GM12878 (cell line): ENCODE data around the gene EVX2. TPM values are rescaled to one million over a fixed set of nuclear protein-coding genes. Genes with fewer than 3 reads are reported as not detected.

Experiments used
- ATAC-seq: fragments of 200-7000 bp; cut with Tn5 transposase; 3 replicates; pipeline ENCODE4 v1.9.1; 2020; ENCODE audit warnings: mild to moderate bottlenecking, moderate library complexity
- BruUV-seq: library from RNA; stranded (reverse); fragments of 400-500 nt; replicated peaks from 2 replicates; lab custom pipeline; 2021; lab: Mats Ljungman, UMichigan
- CTCF ChIA-PET: fragments of 300-600 bp; sonication (Branson Sonifier 250); formaldehyde crosslinking; extraction: SDS; loops from one replicate; lab custom pipeline; 2021; ENCODE audit warnings: inconsistent platforms; lab: Yijun Ruan, JAX
- POLR2A ChIA-PET: fragments of 350-600 bp; formaldehyde crosslinking; extraction: SDS; loops from one replicate; lab custom pipeline; 2021; ENCODE audit warnings: inconsistent platforms; lab: Charles Lee
- RAD21 ChIA-PET: fragments of 300-600 bp; sonication (Branson Sonifier 250); formaldehyde crosslinking; loops from one replicate; lab custom pipeline; 2023; ENCODE audit warnings: antibody characterized with exemption; ENCODE audit not compliant: unreplicated experiment; lab: Charles Lee
- SMC1A ChIA-PET: fragments of 300-600 bp; sonication (Branson Sonifier 250); formaldehyde crosslinking; loops from one replicate; lab custom pipeline; 2023; ENCODE audit not compliant: unreplicated experiment, uncharacterized antibody; lab: Charles Lee
- DNase-seq: peaks from one replicate; pipeline ENCODE4 v3.0.0-alpha.2; 2011; ENCODE audit warnings: low read depth, low spot score
- FAIRE-seq: peaks from 3 replicates; lab custom pipeline; 2011; peaks lifted over from hg19 to GRCh38; lab: Jason Lieb, UNC
- H2AFZ ChIP-seq: 2 replicates; pipeline ENCODE4 v1.6.0; 2011; ENCODE audit warnings: low read depth, low read length, control low read depth; ENCODE audit not compliant: control insufficient read depth
- H3K27ac ChIP-seq: 2 replicates; pipeline ENCODE4 v1.5.1; 2011; ENCODE audit warnings: control low read depth; ENCODE audit not compliant: control insufficient read depth, insufficient read depth
- H3K27me3 ChIP-seq, 2 experiments: replicated peaks in 1 of 2; 2 replicates each; pipeline versions ENCODE4 v1.6.0 to v1.6.1; 2011; ENCODE audit warnings: low read length in 1 of 2; ENCODE audit not compliant: control insufficient read depth in 2 of 2, insufficient read depth in 2 of 2
- H3K36me3 ChIP-seq, 2 experiments: 2 replicates each; pipeline ENCODE4 v1.5.1; 2011; ENCODE audit warnings: low read length in 1 of 2; ENCODE audit not compliant: control insufficient read depth in 2 of 2, insufficient read depth in 2 of 2
- H3K4me1 ChIP-seq: 2 replicates; pipeline ENCODE4 v1.6.1; 2011; ENCODE audit warnings: mild to moderate bottlenecking, low read length, moderate library complexity, mixed read lengths; ENCODE audit not compliant: control insufficient read depth, insufficient read depth
- H3K4me2 ChIP-seq: 2 replicates; pipeline ENCODE4 v1.6.0; 2011; ENCODE audit warnings: control low read depth; ENCODE audit not compliant: control insufficient read depth, insufficient read depth
- H3K4me3 ChIP-seq: fragments of 200-600 bp; sonication (generic); 2 replicates; pipeline ENCODE4 v1.5.1; 2016
- H3K79me2 ChIP-seq: 2 replicates; pipeline ENCODE4 v1.6.0; 2011; ENCODE audit warnings: low read length; ENCODE audit not compliant: control insufficient read depth, insufficient read depth
- H3K9ac ChIP-seq: 2 replicates; pipeline ENCODE4 v1.8.0; 2011; ENCODE audit warnings: low read length, control low read depth, mixed read lengths; ENCODE audit not compliant: control insufficient read depth, insufficient read depth
- H3K9me3 ChIP-seq: replicated peaks from 3 replicates; pipeline ENCODE4 v1.5.1; 2011; ENCODE audit warnings: mild to moderate bottlenecking, low read length; ENCODE audit not compliant: control insufficient read depth, insufficient read depth
- H4K20me1 ChIP-seq: 2 replicates; pipeline ENCODE4 v1.6.0; 2011; ENCODE audit not compliant: control insufficient read depth, insufficient read depth
- ATF2 ChIP-seq: IDR thresholded peaks from 2 replicates; pipeline ENCODE4 v1.6.1; 2012; ENCODE audit warnings: low read length, inconsistent platforms
- CEBPB ChIP-seq, 2 experiments: fragments of 150-350 bp in 1 of 2; IDR thresholded peaks; 2 replicates each; pipeline ENCODE4 v1.6.1; 2012 to 2014; ENCODE audit warnings: low read depth in 2 of 2, low read length in 2 of 2, borderline replicate concordance in 1 of 2, inconsistent platforms in 1 of 2
- MEF2A ChIP-seq: IDR thresholded peaks from 2 replicates; pipeline ENCODE4 v1.6.1; 2011; ENCODE audit warnings: low read depth, mild to moderate bottlenecking, low read length, moderate library complexity; ENCODE audit not compliant: insufficient read depth
- NFIC ChIP-seq: IDR thresholded peaks from 2 replicates; pipeline ENCODE4 v1.6.1; 2012; ENCODE audit warnings: low read depth, mild to moderate bottlenecking, inconsistent platforms, low read length, moderate library complexity
- NR2F1 ChIP-seq: fragments of 450-650 bp; conservative IDR thresholded peaks from 2 replicates; pipeline ENCODE4 v1.6.1; 2017; ENCODE audit warnings: mild to moderate bottlenecking
- REST ChIP-seq: IDR thresholded peaks from 2 replicates; pipeline ENCODE4 v1.6.1; 2012; ENCODE audit warnings: mild to moderate bottlenecking, low read depth, low read length
- ZNF207 ChIP-seq: fragments of 450-650 bp; IDR thresholded peaks from 2 replicates; pipeline ENCODE4 v1.6.1; 2014; ENCODE audit warnings: antibody characterized with exemption, mild to moderate bottlenecking, borderline replicate concordance
- WGBS: methylation state at CpG from one replicate; pipeline ENCODE4 v1.1.6; 2016; ENCODE audit warnings: low lambda C conversion rate; ENCODE audit not compliant: insufficient replicate concordance, insufficient coverage; ENCODE audit errors: missing lambda C conversion rate; 5-methylcytosine and 5-hydroxymethylcytosine counted together
- in situ Hi-C: fragments of 300-500 bp; cut with MboI; formaldehyde crosslinking; loops from 9 replicates; pipeline ENCODE4 v1.14.3; 2018; ENCODE audit warnings: mixed read lengths
- intact Hi-C: fragments of 100-400 bp; cut with micrococcal nuclease; formaldehyde crosslinking; loops from one replicate; pipeline ENCODE4 v1.14.2; 2022; ENCODE audit not compliant: unreplicated experiment
- polyA plus RNA-seq, 11 experiments: library from polyadenylated mRNA; depleted of rRNA in 4 of 11; unstranded in 6 of 11; stranded (reverse) in 5 of 11; fragments of >200 nt; fragmentation: Nextera tagmentation in 4 of 11; fragmentation: Illumina TruSeq in 1 of 11; extraction: Ambion mirVana in 4 of 11; extraction: Trizol in 1 of 11; gene quantifications; 1 replicate in 1 of 11; 2 replicates in 10 of 11; pipeline versions ENCODE4 v1.2.1 to v1.2.3, GENCODE V29; 2011 to 2016; ENCODE audit warnings: inconsistent platforms in 2 of 11, missing spikeins in 2 of 11, low read depth in 1 of 11
- total RNA-seq, 4 experiments: library from RNA; depleted of rRNA in 3 of 4; stranded (reverse); fragments of >200 nt in 3 of 4; fragmentation: Illumina TruSeq in 1 of 4; extraction: Trizol in 1 of 4; gene quantifications; 2 replicates each; pipeline versions ENCODE4 v1.2.1 to v1.2.3, GENCODE V29; 2013 to 2021
- TF ChIP-seq, protein P1 (sequence below): fragments of 450-650 bp; IDR thresholded peaks from 2 replicates; pipeline ENCODE4 v1.6.1; 2017; ENCODE audit warnings: low read depth, mild to moderate bottlenecking, moderate library complexity

EVX2 gene
- total and polyA plus RNA-seq, 10 of the 15 experiments (the other 5 are each of a cell fraction or from before 2014, with no cell fraction given): not detected

DNA sequence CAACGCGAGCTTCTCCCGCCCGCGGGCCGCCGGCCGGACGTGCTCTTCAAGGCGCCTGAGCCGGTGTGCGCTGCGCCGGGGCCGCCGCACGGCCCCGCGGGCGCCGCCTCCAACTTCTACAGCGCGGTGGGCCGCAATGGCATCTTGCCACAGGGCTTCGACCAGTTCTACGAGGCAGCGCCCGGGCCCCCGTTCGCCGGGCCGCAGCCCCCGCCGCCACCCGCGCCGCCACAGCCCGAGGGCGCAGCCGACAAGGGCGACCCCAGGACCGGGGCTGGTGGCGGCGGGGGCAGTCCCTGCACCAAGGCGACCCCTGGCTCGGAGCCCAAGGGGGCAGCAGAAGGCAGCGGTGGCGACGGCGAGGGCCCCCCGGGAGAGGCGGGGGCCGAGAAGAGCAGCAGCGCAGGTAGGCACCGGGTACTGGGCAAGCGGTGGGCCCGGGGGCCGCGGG, 24.0 kb upstream of the EVX2 start:
- no peak overlapping the region for H3K9ac ChIP-seq
- H3K27ac ChIP-seq: no peak overlapping the region
- ChIA-PET RAD21 (no interaction called here), CTCF (no interaction called here), POLR2A (no interaction called here), SMC1A (no interaction called here)
- intact Hi-C loops: no loop called here
- H3K79me2 ChIP-seq: no peaks in the 10 kb centered on the region
- no peaks in the 10 kb centered on the region for H3K4me1 ChIP-seq
- FAIRE-seq (no peak), ATAC-seq (no peak), DNase-seq (no peak)
- in situ Hi-C loops: no loop called here
- TF ChIP-seq NR2F1 (no peak), MEF2A (no peak), CEBPB (IDR thresholded peaks at IDR 0.05; ENCODE audit: borderline replicate concordance in 1 of 2, low read depth in 2 of 2, low read length in 2 of 2) (no peak), ZNF207 (no peak), REST (no peak), NFIC (no peak), ATF2 (no peak)
- TF ChIP-seq, protein P1, sequence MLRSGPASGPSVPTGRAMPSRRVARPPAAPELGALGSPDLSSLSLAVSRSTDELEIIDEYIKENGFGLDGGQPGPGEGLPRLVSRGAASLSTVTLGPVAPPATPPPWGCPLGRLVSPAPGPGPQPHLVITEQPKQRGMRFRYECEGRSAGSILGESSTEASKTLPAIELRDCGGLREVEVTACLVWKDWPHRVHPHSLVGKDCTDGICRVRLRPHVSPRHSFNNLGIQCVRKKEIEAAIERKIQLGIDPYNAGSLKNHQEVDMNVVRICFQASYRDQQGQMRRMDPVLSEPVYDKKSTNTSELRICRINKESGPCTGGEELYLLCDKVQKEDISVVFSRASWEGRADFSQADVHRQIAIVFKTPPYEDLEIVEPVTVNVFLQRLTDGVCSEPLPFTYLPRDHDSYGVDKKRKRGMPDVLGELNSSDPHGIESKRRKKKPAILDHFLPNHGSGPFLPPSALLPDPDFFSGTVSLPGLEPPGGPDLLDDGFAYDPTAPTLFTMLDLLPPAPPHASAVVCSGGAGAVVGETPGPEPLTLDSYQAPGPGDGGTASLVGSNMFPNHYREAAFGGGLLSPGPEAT: no peak
- H3K4me2 ChIP-seq: no peak overlapping the region
- no peak overlapping the region for H2AFZ ChIP-seq
- no peak overlapping the region for H3K4me3 ChIP-seq
- no TSS peak for BruUV-seq
- H3K27me3 ChIP-seq: peaks cover 18 to 48% of the 10 kb centered on the region in 2 experiments
- 81% methylated on average over 34 of the region's 59 CpGs for WGBS
- H3K36me3 ChIP-seq: no peaks in the 10 kb centered on the region
- no peaks in the 10 kb centered on the region for H4K20me1 ChIP-seq
- peaks cover 3% of the 10 kb centered on the region; the same call in 1 of the 3 replicates for H3K9me3 ChIP-seq
